ENCODE measurements around the gene TRPM3.

The TRPM3 gene

DNA sequence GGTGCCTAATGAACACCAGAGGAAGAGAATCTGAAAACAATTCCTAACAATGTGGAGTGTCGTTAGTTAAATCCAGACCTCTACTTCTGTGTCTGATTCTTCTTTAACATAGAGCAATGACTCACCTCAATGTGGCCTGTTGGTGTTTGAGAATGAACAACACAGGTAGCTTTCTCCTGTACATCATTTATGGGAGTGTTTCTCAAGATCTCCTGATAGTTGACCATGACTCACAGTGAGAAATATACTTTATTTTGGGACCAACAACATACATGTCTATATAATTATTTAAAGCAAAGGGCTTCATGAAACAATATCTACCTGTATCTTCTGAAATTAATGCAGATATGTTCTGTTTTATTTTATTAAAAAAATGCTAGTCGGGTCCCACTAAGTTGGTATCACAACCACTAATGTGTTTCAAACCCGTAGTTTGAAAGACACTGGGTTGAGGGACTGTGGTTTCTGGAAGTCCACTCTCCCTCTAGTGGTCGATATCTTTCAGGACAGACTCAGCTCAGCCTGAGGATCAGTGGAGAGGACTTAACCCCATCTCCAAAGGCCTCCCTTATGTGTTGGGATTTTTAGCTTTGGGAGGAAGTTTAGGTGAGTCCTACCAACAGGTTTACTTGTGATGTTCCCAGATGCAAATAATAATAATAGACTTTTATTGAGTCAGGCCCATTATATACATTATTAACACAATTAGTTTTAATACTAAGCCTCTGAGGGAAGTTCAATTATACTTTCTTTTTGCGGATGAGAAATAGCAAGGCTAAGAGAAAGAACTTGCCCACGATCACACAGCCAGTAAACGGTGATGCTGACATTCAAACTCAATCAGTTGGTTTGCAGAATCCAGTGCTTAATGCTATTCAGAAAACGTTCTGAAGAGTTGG is 636.9 kb downstream of the TRPM3 start:
- DNase-seq (ENCODE audit: low read depth), result peak; percentile 78

DNA sequence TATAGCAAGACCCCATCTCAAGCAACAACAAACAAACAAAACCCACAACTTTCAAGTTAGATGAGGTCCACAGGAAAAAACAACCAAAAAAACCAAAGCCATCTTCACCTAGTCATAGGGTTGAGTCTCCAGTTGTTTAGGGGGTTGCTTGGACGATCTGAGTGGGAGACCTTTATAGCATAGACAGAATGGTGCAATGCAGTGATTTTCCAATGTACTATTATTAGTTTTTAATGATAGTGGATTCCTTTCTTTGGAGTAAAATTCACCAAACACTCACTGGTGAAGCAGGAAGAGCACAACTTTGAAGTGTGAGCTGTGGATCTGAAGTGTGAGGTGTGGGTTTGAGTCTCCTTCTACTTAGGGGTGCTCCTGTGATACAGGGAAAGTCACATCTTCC is 640.0 kb downstream of the TRPM3 start:
- DNase-seq (ENCODE audit: low read depth), result no peak

DNA sequence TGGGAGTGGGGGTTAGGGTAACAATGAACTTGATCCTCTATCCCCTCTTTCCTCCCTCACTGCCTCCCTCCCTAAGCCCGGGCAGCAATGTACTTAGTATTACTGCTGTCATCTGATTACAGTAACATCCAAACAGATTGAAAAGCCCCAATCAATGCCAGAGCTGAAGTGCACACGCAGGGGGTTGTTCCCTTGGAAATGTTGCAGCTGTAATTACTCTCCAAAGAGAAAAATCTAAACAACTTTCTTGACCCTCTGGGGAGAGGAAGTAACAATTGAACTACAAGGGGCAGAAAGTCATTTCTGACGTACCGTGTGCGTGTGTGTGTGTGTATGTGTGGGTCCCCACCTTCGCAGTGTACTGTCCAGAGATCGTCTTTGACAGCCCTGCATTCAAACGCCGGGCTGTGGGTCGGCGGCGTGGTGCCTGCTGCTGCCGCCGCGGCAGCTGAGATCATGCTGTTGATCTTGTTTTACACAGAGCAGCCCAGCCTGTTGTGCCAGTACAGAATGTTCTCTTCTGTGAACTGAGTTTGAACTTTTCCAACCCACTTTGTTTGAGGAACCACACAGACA is 640.9 kb downstream of the TRPM3 start:
- DNase-seq (ENCODE audit: low read depth), result no peak

DNA sequence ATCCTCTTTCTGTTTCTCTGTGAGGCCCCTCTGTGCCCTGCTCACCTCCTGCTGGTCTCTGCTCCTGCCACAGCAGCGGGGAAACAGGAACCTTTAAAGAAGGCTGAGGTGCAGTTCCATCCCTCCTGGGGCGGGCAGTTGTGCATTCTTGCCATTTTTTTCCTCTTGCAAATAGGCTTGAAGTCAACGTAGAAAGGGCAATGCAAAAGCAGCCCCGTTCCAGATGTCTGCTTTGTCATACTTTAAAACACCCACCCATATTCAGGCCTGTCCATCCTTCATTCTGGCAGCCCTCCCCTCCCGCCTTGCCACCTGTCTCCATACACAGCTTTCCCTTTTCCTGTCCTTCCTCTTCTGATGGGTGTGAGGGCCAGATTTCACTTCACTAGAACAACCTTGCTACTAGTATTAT is 641.5 kb downstream of the TRPM3 start:
- DNase-seq (ENCODE audit: low read depth), result peak; percentile 37

Measured in ELR (cell line).